ENCODE data around the gene MIS18A.

DNA sequence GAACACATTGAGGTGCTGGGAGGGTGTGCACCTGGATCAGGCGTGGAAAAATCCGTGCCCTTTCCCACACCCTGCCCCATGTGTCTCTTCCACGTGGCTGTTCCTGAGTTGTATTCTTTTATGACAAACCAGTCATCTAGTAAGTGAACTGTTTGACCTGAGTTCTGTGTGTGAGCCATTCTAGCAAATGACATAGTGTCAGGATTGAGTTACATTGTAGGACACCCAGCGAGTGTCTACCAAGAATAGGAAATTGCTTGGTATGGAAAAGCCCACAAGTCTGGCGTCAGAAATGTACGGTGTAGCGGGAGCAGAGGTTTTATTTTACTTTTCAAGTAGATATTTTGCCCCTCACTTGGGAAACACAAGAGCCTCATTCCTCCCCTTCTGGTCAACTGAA, 18.6 kb upstream of the MIS18A start:
- TF ChIP-seq, protein P1, sequence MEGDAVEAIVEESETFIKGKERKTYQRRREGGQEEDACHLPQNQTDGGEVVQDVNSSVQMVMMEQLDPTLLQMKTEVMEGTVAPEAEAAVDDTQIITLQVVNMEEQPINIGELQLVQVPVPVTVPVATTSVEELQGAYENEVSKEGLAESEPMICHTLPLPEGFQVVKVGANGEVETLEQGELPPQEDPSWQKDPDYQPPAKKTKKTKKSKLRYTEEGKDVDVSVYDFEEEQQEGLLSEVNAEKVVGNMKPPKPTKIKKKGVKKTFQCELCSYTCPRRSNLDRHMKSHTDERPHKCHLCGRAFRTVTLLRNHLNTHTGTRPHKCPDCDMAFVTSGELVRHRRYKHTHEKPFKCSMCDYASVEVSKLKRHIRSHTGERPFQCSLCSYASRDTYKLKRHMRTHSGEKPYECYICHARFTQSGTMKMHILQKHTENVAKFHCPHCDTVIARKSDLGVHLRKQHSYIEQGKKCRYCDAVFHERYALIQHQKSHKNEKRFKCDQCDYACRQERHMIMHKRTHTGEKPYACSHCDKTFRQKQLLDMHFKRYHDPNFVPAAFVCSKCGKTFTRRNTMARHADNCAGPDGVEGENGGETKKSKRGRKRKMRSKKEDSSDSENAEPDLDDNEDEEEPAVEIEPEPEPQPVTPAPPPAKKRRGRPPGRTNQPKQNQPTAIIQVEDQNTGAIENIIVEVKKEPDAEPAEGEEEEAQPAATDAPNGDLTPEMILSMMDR (IDR thresholded peaks at IDR 0.05) = no peak
- TF ChIP-seq POLR2A (IDR thresholded peaks at IDR 0.05) = no peak

All from testis (tissue), 2 donors.